Measurements from ENCODE around the gene FAR1. TPM values are rescaled to one million over a fixed set of nuclear protein-coding genes. Genes with fewer than 3 reads are reported as not detected.
"Not testable (repeated sequence)": the region's sequence is repeated elsewhere in the genome, so short reads cannot be mapped to it uniquely, and the experiment has no call there.

Gene FAR1
- total RNA-seq (10 to 100 TPM; 34.5 to 39.7 TPM), polyA plus RNA-seq (1 to 10 TPM; 3.0 to 9.9 TPM)

- peak; percentile 96 to 98 (median 97) for DNase-seq
- ChIA-PET CTCF (ENCODE audit: partially characterized antibody) (interaction anchor here (0.6 to 2.0 kb wide), 10 partner anchors 9 to 1240 kb away, joined by 3 to 8 read pairs (median 3); no protein-coding TSS in a partner anchor), POLR2A (ENCODE audit: partially characterized antibody) (interaction anchor here (1.1 to 1.8 kb wide), 4 partner anchors 10 to 851 kb away, joined by 3 to 8 read pairs (median 6); partner anchors contain the start of gene BTBD10)
- Mint-ChIP-seq H3K27me3 (peaks cover 4% of the 10 kb centered on the region in 2 donors), H3K4me1 (peaks cover 35 to 50% (median 41%) of the 10 kb centered on the region in 4 donors), H3K9me3 (no peaks in the 10 kb centered on the region), H3K4me3 (peak within 1 kb of the TSS; percentile 93 to 99 (median 96)), H3K27ac (peak within 1 kb of the TSS; percentile 95 to 97 (median 96)), H3K36me3 (peaks cover 0 to 9% of the 10 kb centered on the region in 2 donors)
- Histone ChIP-seq H3K9me3 (ENCODE audit: control insufficient read depth in 1 of 2, low read length in 2 of 2) (no peaks in the 10 kb centered on the region), H3K4me1 (ENCODE audit: insufficient read depth, low read length) (peaks cover 44% of the 10 kb centered on the region), H3K27me3 (ENCODE audit: insufficient read depth, low read length) (no peaks in the 10 kb centered on the region), H3K4me3 (ENCODE audit: low read length in 2 of 2) (peak within 1 kb of the TSS; percentile 73 to 84), H3K36me3 (ENCODE audit: insufficient read depth, low read length) (no peaks in the 10 kb centered on the region), H3K27ac (ENCODE audit: low read depth, low read length) (peak within 1 kb of the TSS; percentile 65)
- intact Hi-C loops (cut with micrococcal nuclease) = loop anchor here (1.0 to 5.0 kb wide), 3 partner anchors 194 to 391 kb away; partner anchors contain the start of genes BMAL1 and BTBD10
Observed at GRCh38 chr11:13668102-13668956, at the start of gene FAR1. Gene FAR1, plus strand, starts transcription at chr11:13668668. Its CDS starts 26,098 bp downstream, at chr11:13694766.

- CTCF ChIA-PET (ENCODE audit: partially characterized antibody) = no interaction called here
- H3K4me3 Mint-ChIP-seq = no peak overlapping the region
- POLR2A ChIA-PET (ENCODE audit: partially characterized antibody) = no interaction called here
- no peaks in the 10 kb centered on the region for H3K4me1 ChIP-seq (ENCODE audit: insufficient read depth, low read length)
- peaks cover 1 to 6% of the 10 kb centered on the region in 2 donors for H3K27me3 Mint-ChIP-seq
- DNase-seq = no peak
- no peak overlapping the region for H3K27ac ChIP-seq (ENCODE audit: low read depth, low read length)
- intact Hi-C loops (cut with micrococcal nuclease) = no loop called here
- H3K36me3 ChIP-seq (ENCODE audit: insufficient read depth, low read length) = no peaks in the 10 kb centered on the region
- H3K4me3 ChIP-seq (ENCODE audit: low read length in 2 of 2) = no peak overlapping the region
- no peaks in the 10 kb centered on the region for H3K27me3 ChIP-seq (ENCODE audit: insufficient read depth, low read length)
- H3K27ac Mint-ChIP-seq = no peak overlapping the region
- H3K9me3 Mint-ChIP-seq = peaks cover 0 to 47% (median 33%) of the 10 kb centered on the region in 8 donors
- no peaks in the 10 kb centered on the region for H3K4me1 Mint-ChIP-seq
- H3K36me3 Mint-ChIP-seq = peaks cover 0 to 3% of the 10 kb centered on the region in 2 donors
- no peaks in the 10 kb centered on the region for H3K9me3 ChIP-seq (ENCODE audit: control insufficient read depth in 1 of 2, low read length in 2 of 2)
Observed at GRCh38 chr11:13620063-13620462, 48.4 kb upstream of the FAR1 start.

GRCh38 chr11:13626818-13627217, 41.6 kb upstream of the FAR1 start:
- H3K36me3 Mint-ChIP-seq; H3K27me3 ChIP-seq (ENCODE audit: insufficient read depth, low read length); CTCF ChIA-PET (ENCODE audit: partially characterized antibody); H3K27me3 Mint-ChIP-seq; DNase-seq; H3K27ac Mint-ChIP-seq; H3K27ac ChIP-seq (ENCODE audit: low read depth, low read length); intact Hi-C loops (cut with micrococcal nuclease); POLR2A ChIA-PET (ENCODE audit: partially characterized antibody); H3K4me3 ChIP-seq (ENCODE audit: low read length in 2 of 2); H3K36me3 ChIP-seq (ENCODE audit: insufficient read depth, low read length); H3K4me1 Mint-ChIP-seq; H3K9me3 ChIP-seq (ENCODE audit: control insufficient read depth in 1 of 2, low read length in 2 of 2); H3K4me3 Mint-ChIP-seq; H3K4me1 ChIP-seq (ENCODE audit: insufficient read depth, low read length): not testable (repeated sequence)
- H3K9me3 Mint-ChIP-seq = peaks cover 0 to 27% (median 10%) of the 10 kb centered on the region in 8 donors

- H3K4me3 ChIP-seq (ENCODE audit: low read length in 2 of 2); H3K4me3 Mint-ChIP-seq; H3K27ac Mint-ChIP-seq; H3K27me3 ChIP-seq (ENCODE audit: insufficient read depth, low read length); CTCF ChIA-PET (ENCODE audit: partially characterized antibody); H3K4me1 ChIP-seq (ENCODE audit: insufficient read depth, low read length); intact Hi-C loops (cut with micrococcal nuclease); H3K36me3 ChIP-seq (ENCODE audit: insufficient read depth, low read length); H3K4me1 Mint-ChIP-seq; H3K9me3 ChIP-seq (ENCODE audit: control insufficient read depth in 1 of 2, low read length in 2 of 2); H3K27ac ChIP-seq (ENCODE audit: low read depth, low read length); DNase-seq; H3K27me3 Mint-ChIP-seq; H3K36me3 Mint-ChIP-seq; POLR2A ChIA-PET (ENCODE audit: partially characterized antibody): not testable (repeated sequence)
- H3K9me3 Mint-ChIP-seq = peaks cover 0 to 27% (median 11%) of the 10 kb centered on the region in 8 donors
Observed at GRCh38 chr11:13628634-13629033, 39.8 kb upstream of the FAR1 start.

- H3K4me1 Mint-ChIP-seq = no peaks in the 10 kb centered on the region
- intact Hi-C loops (cut with micrococcal nuclease) = no loop called here
- Histone ChIP-seq H3K4me1 (ENCODE audit: insufficient read depth, low read length) (no peaks in the 10 kb centered on the region), H3K27ac (ENCODE audit: low read depth, low read length) (no peak overlapping the region), H3K27me3 (ENCODE audit: insufficient read depth, low read length) (no peaks in the 10 kb centered on the region), H3K4me3 (ENCODE audit: low read length in 2 of 2) (no peak overlapping the region), H3K36me3 (ENCODE audit: insufficient read depth, low read length) (no peaks in the 10 kb centered on the region), H3K9me3 (ENCODE audit: control insufficient read depth in 1 of 2, low read length in 2 of 2) (no peaks in the 10 kb centered on the region)
- ChIA-PET POLR2A (ENCODE audit: partially characterized antibody) (no interaction called here), CTCF (ENCODE audit: partially characterized antibody) (no interaction called here)
- no peak for DNase-seq
- no peak overlapping the region for H3K4me3 Mint-ChIP-seq
- peaks cover 0 to 26% (median 11%) of the 10 kb centered on the region in 8 donors for H3K9me3 Mint-ChIP-seq
- H3K27ac Mint-ChIP-seq = no peak overlapping the region
- peaks cover 6 to 8% of the 10 kb centered on the region in 2 donors for H3K27me3 Mint-ChIP-seq
- H3K36me3 Mint-ChIP-seq = no peaks in the 10 kb centered on the region
Observed at GRCh38 chr11:13629779-13630178, 38.7 kb upstream of the FAR1 start.

- ChIA-PET CTCF (ENCODE audit: partially characterized antibody) (no interaction called here), POLR2A (ENCODE audit: partially characterized antibody) (no interaction called here)
- peaks cover 5 to 11% of the 10 kb centered on the region in 2 donors for H3K27me3 Mint-ChIP-seq
- DNase-seq = no peak
- intact Hi-C loops (cut with micrococcal nuclease) = no loop called here
- H3K27ac ChIP-seq (ENCODE audit: low read depth, low read length) = no peak overlapping the region
- H3K9me3 ChIP-seq (ENCODE audit: control insufficient read depth in 1 of 2, low read length in 2 of 2) = no peaks in the 10 kb centered on the region
- no peaks in the 10 kb centered on the region for H3K4me1 ChIP-seq (ENCODE audit: insufficient read depth, low read length)
- peaks cover 0 to 14% (median 6%) of the 10 kb centered on the region in 8 donors for H3K9me3 Mint-ChIP-seq
- H3K36me3 Mint-ChIP-seq = no peaks in the 10 kb centered on the region
- no peaks in the 10 kb centered on the region for H3K27me3 ChIP-seq (ENCODE audit: insufficient read depth, low read length)
- no peaks in the 10 kb centered on the region for H3K4me1 Mint-ChIP-seq
- no peak overlapping the region for H3K27ac Mint-ChIP-seq
- no peaks in the 10 kb centered on the region for H3K36me3 ChIP-seq (ENCODE audit: insufficient read depth, low read length)
- no peak overlapping the region for H3K4me3 ChIP-seq (ENCODE audit: low read length in 2 of 2)
- H3K4me3 Mint-ChIP-seq = no peak overlapping the region
Observed at GRCh38 chr11:13635290-13635689, 33.2 kb upstream of the FAR1 start.

GRCh38 chr11:13635804-13636203, 32.7 kb upstream of the FAR1 start:
- H3K27ac Mint-ChIP-seq = no peak overlapping the region
- CTCF ChIA-PET (ENCODE audit: partially characterized antibody) = no interaction called here
- Histone ChIP-seq H3K4me1 (ENCODE audit: insufficient read depth, low read length) (no peaks in the 10 kb centered on the region), H3K27ac (ENCODE audit: low read depth, low read length) (no peak overlapping the region), H3K36me3 (ENCODE audit: insufficient read depth, low read length) (no peaks in the 10 kb centered on the region), H3K27me3 (ENCODE audit: insufficient read depth, low read length) (no peaks in the 10 kb centered on the region), H3K9me3 (ENCODE audit: control insufficient read depth in 1 of 2, low read length in 2 of 2) (no peaks in the 10 kb centered on the region), H3K4me3 (ENCODE audit: low read length in 2 of 2) (no peak overlapping the region)
- H3K36me3 Mint-ChIP-seq = no peaks in the 10 kb centered on the region
- POLR2A ChIA-PET (ENCODE audit: partially characterized antibody) = no interaction called here
- peaks cover 5 to 11% of the 10 kb centered on the region in 2 donors for H3K27me3 Mint-ChIP-seq
- intact Hi-C loops (cut with micrococcal nuclease) = no loop called here
- H3K9me3 Mint-ChIP-seq = peaks cover 0 to 14% (median 5%) of the 10 kb centered on the region in 8 donors
- no peak overlapping the region for H3K4me3 Mint-ChIP-seq
- DNase-seq = no peak
- no peaks in the 10 kb centered on the region for H3K4me1 Mint-ChIP-seq

Data from CD4-positive, alpha-beta memory T cell (primary cell).